OCI-LY1 (cell line): ENCODE measurements around the gene ELL.

Experiments
- EZH2 ChIP-seq: fragments of 200-600 bp; sonication (generic), shearing (Covaris generic); IDR thresholded peaks from 2 replicates; pipeline ENCODE4 v1.8.0; 2017; ENCODE audit warnings: borderline replicate concordance, mixed run types, mild to moderate bottlenecking, antibody characterized with exemption, low read length, moderate library complexity, mixed read lengths
- TF ChIP-seq, protein P1 (sequence below): fragments of 200-600 bp; sonication (generic), shearing (Covaris generic); IDR thresholded peaks from 2 replicates; pipeline ENCODE4 v1.5.1; 2017; ENCODE audit warnings: mild to moderate bottlenecking, antibody characterized with exemption, low read length, moderate library complexity, mixed read lengths

GRCh38 chr19:18521692-18522123 is at the start of gene ELL:
- TF ChIP-seq, protein P1, sequence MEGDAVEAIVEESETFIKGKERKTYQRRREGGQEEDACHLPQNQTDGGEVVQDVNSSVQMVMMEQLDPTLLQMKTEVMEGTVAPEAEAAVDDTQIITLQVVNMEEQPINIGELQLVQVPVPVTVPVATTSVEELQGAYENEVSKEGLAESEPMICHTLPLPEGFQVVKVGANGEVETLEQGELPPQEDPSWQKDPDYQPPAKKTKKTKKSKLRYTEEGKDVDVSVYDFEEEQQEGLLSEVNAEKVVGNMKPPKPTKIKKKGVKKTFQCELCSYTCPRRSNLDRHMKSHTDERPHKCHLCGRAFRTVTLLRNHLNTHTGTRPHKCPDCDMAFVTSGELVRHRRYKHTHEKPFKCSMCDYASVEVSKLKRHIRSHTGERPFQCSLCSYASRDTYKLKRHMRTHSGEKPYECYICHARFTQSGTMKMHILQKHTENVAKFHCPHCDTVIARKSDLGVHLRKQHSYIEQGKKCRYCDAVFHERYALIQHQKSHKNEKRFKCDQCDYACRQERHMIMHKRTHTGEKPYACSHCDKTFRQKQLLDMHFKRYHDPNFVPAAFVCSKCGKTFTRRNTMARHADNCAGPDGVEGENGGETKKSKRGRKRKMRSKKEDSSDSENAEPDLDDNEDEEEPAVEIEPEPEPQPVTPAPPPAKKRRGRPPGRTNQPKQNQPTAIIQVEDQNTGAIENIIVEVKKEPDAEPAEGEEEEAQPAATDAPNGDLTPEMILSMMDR: 0 out of 2 replicates have a peak, but pooled peaks have one; percentile 4
- no peak for TF ChIP-seq EZH2
